DOHH2 (cell line): ENCODE data around the gene SRP14.

Experiments used
- H3F3A ChIP-seq: fragments of 200-600 bp; sonication (generic), shearing (Covaris generic); 2 replicates; pipeline ENCODE4 v1.6.0; 2016; ENCODE audit warnings: antibody characterized with exemption, mild to moderate bottlenecking; ENCODE audit not compliant: control insufficient read depth, insufficient read depth
- H3K27ac ChIP-seq: fragments of 200-600 bp; sonication (generic); 2 replicates; pipeline ENCODE4 v1.5.1; 2014; ENCODE audit warnings: low read depth, mild to moderate bottlenecking, low read length, moderate library complexity
- H3K27me3 ChIP-seq: fragments of 200-600 bp; sonication (generic); 2 replicates; pipeline ENCODE4 v1.6.1; 2014; ENCODE audit warnings: mild to moderate bottlenecking, low read length, mixed read lengths; ENCODE audit not compliant: control insufficient read depth
- H3K36me3 ChIP-seq: fragments of 200-600 bp; sonication (generic); 2 replicates; pipeline ENCODE4 v1.6.1; 2014; ENCODE audit warnings: mild to moderate bottlenecking, low read length, moderate library complexity, mixed read lengths; ENCODE audit not compliant: control insufficient read depth
- H3K4me1 ChIP-seq: fragments of 200-600 bp; sonication (generic); 2 replicates; pipeline ENCODE4 v1.6.1; 2014; ENCODE audit warnings: mild to moderate bottlenecking, low read length, mixed read lengths; ENCODE audit not compliant: control insufficient read depth
- H3K4me2 ChIP-seq: fragments of 200-600 bp; sonication (generic); 2 replicates; pipeline ENCODE4 v1.6.0; 2014; ENCODE audit warnings: mild to moderate bottlenecking, low read length, moderate library complexity
- H3K4me3 ChIP-seq: fragments of 200-600 bp; sonication (generic); 2 replicates; pipeline ENCODE4 v1.5.1; 2014; ENCODE audit warnings: mild to moderate bottlenecking, low read length, mixed read lengths
- H3K79me2 ChIP-seq: fragments of 200-600 bp; sonication (generic); 2 replicates; pipeline ENCODE4 v1.6.1; 2014; ENCODE audit warnings: mild to moderate bottlenecking, low read length, mixed read lengths; ENCODE audit not compliant: control insufficient read depth
- H3K9me2 ChIP-seq: fragments of 200-600 bp; sonication (generic); replicated peaks from 2 replicates; pipeline ENCODE4 v1.6.1; 2014; ENCODE audit warnings: mild to moderate bottlenecking, low read length, mixed read lengths; ENCODE audit not compliant: control insufficient read depth
- H3K9me3 ChIP-seq: fragments of 200-600 bp; sonication (generic); 2 replicates; pipeline ENCODE4 v1.6.1; 2014; ENCODE audit warnings: antibody characterized with exemption, low read length, mixed read lengths; ENCODE audit not compliant: control insufficient read depth, insufficient read depth
- H4K20me1 ChIP-seq: fragments of 200-600 bp; sonication (generic); 2 replicates; pipeline ENCODE4 v1.6.0; 2014; ENCODE audit warnings: low read depth, mild to moderate bottlenecking, antibody characterized with exemption, low read length, moderate library complexity; ENCODE audit not compliant: control insufficient read depth, insufficient read depth
- EZH2phosphoT487 ChIP-seq: fragments of 200-600 bp; sonication (generic); IDR thresholded peaks from 2 replicates; pipeline ENCODE4 v1.6.1; 2017; ENCODE audit warnings: borderline replicate concordance, mild to moderate bottlenecking, antibody characterized with exemption, low read length, moderate library complexity, mixed read lengths
- TF ChIP-seq, protein P1 (sequence below): fragments of 200-600 bp; sonication (generic); IDR thresholded peaks from one replicate; pipeline ENCODE4 v1.5.1; 2014; ENCODE audit warnings: antibody characterized with exemption, mild to moderate bottlenecking, low read depth, low read length; ENCODE audit not compliant: poor library complexity, severe bottlenecking

SRP14 gene

DNA sequence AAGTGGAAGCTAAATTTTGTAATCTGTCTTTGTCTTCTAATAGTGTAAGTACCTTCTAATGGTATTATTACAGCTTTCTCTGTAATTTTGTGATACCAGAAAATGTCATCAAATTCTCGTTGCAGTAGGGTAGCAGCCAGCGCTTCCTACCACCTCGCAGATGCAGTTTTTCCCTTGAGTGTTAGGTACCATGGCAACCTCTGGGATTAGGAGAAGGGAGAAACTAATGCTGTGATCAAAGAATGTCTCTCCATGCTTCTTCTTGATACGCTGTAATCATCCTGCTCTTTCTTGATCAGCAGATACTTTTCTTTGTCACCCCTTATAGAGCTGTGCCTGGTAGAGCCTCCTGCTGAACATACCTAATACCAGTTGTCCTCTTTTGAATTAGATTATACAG, 27.7 kb downstream of the SRP14 start:
- Histone ChIP-seq H3K27me3 (no peaks in the 10 kb centered on the region), H3K36me3 (peaks cover 49% of the 10 kb centered on the region), H3K4me2 (no peak overlapping the region), H3K79me2 (no peaks in the 10 kb centered on the region), H3F3A (no peaks in the 10 kb centered on the region; the same call in 1 of the 2 replicates), H3K9me2 (no peaks in the 10 kb centered on the region), H4K20me1 (no peaks in the 10 kb centered on the region), H3K27ac (no peak overlapping the region), H3K9me3 (peaks cover 20% of the 10 kb centered on the region), H3K4me3 (no peak overlapping the region), H3K4me1 (no peaks in the 10 kb centered on the region)
- no peak for TF ChIP-seq EZH2phosphoT487
- TF ChIP-seq, protein P1, sequence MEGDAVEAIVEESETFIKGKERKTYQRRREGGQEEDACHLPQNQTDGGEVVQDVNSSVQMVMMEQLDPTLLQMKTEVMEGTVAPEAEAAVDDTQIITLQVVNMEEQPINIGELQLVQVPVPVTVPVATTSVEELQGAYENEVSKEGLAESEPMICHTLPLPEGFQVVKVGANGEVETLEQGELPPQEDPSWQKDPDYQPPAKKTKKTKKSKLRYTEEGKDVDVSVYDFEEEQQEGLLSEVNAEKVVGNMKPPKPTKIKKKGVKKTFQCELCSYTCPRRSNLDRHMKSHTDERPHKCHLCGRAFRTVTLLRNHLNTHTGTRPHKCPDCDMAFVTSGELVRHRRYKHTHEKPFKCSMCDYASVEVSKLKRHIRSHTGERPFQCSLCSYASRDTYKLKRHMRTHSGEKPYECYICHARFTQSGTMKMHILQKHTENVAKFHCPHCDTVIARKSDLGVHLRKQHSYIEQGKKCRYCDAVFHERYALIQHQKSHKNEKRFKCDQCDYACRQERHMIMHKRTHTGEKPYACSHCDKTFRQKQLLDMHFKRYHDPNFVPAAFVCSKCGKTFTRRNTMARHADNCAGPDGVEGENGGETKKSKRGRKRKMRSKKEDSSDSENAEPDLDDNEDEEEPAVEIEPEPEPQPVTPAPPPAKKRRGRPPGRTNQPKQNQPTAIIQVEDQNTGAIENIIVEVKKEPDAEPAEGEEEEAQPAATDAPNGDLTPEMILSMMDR = no peak

DNA sequence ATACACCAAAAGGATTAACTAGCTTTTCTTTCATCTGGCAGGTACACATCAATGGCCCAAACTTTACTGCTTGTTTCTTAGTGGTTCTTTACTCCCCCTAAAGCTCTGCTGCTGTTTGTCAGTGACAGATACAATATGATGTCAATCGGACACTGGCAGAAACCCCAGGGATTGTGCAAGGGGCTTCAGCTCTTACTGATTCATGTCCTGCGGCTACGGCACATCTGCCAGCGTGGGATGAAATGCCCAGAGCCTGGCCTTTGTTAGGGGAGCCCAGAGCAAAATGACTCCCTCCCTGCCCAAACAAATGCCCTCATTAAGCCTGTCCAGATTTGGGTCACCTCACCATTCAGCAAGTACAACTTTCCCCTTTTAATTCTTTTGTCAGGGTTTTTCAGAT, 28.3 kb downstream of the SRP14 start:
- Histone ChIP-seq H3K27me3 (no peaks in the 10 kb centered on the region), H3K4me2 (no peak overlapping the region), H3K4me3 (no peak overlapping the region), H3K4me1 (no peaks in the 10 kb centered on the region), H3K9me2 (no peaks in the 10 kb centered on the region), H3K36me3 (peaks cover 48% of the 10 kb centered on the region), H3K79me2 (no peaks in the 10 kb centered on the region), H3K9me3 (peaks cover 20% of the 10 kb centered on the region), H4K20me1 (no peaks in the 10 kb centered on the region), H3K27ac (no peak overlapping the region), H3F3A (no peaks in the 10 kb centered on the region; the same call in 1 of the 2 replicates)
- TF ChIP-seq, protein P1 = no peak
- TF ChIP-seq EZH2phosphoT487 = no peak

DNA sequence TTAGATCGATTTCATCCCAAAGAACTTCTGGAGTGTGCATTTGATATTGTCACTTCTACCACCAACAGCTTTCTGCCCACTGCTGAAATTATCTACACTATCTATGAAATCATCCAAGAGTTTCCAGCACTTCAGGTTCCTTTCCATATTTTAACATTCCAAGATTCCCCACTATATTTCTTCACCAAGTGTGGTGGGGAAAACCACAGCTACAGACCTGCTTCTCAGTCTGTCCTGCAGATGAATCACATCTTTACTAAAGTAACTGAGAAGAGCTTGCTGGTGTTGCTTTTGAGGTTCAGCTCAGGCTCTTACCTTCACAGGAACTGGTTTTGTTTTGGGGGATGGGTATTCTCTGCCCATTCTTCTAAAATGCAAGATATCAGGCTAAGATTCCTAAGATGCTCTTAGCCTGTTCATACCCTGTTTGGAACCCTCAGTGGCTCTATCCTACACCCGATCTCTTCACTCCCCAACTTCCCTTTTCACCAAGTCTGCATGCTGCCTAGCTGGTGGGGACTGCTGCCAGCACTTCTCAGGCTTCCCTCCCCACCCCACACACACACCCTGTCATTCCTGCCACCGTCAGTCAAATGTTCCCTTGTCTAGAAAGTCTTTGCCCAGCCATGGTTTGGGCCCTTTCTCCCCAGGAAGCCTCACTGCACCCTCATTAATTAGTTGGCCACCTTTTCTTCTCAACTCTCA, 30.8 kb downstream of the SRP14 start:
- Histone ChIP-seq H3K4me3 (no peak overlapping the region), H3K4me2 (no peak overlapping the region), H3K9me3 (peaks cover under 1% of the 10 kb centered on the region; the same call in 1 of the 2 replicates), H3K27me3 (no peaks in the 10 kb centered on the region), H3K4me1 (peaks cover 4% of the 10 kb centered on the region), H3K79me2 (no peaks in the 10 kb centered on the region), H3K27ac (no peak overlapping the region), H4K20me1 (no peaks in the 10 kb centered on the region), H3K36me3 (peaks cover 39% of the 10 kb centered on the region), H3K9me2 (no peaks in the 10 kb centered on the region), H3F3A (no peaks in the 10 kb centered on the region; the same call in 1 of the 2 replicates)
- TF ChIP-seq, protein P1 = no peak
- no peak for TF ChIP-seq EZH2phosphoT487
